Measurements from ENCODE around the gene CSDE1. TPM values are rescaled to one million over a fixed set of nuclear protein-coding genes. Genes with fewer than 3 reads are reported as not detected.
A peak's percentile ranks its signal among the peaks of the same experiment; 100 is the strongest.

CSDE1 gene
- total and polyA plus RNA-seq, 3 experiments from 2014 or later: 357 to 513 (median 481) TPM

DNA sequence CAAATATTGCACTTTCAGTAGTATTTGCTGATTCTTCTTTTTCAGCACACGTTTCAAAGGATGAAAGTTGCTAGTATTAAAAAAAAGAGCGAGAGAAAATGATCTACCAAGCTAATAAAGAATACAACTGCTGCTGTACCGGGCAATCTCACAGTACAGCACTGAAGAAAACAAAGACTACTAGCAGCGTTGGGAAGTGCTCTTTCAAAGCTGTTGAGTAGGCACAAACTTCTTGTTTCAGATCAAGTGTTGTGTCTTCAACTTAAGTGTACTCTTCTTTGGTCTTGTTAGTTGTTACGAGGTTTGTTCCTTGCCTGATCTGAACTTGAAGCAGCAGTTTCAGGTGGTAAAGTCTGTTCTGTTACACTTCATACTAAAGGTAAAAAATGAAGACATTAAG lies 7.9 kb downstream of the CSDE1 start:
- no peaks in the 10 kb centered on the region for H3K9me3 Mint-ChIP-seq
- Histone ChIP-seq H3K4me1 (ENCODE audit: insufficient read depth, low read length) (peaks cover 79% of the 10 kb centered on the region), H3K9me3 (ENCODE audit: low read length) (no peaks in the 10 kb centered on the region), H3K4me3 (ENCODE audit: low read length) (no peak overlapping the region), H3K36me3 (ENCODE audit: insufficient read depth, low read length) (peaks cover 41% of the 10 kb centered on the region), H3K27me3 (ENCODE audit: insufficient read depth, low read length, poor library complexity, severe bottlenecking) (no peaks in the 10 kb centered on the region), H3K27ac (ENCODE audit: low read depth, low read length) (no peak overlapping the region)
- peaks cover 0 to 58% (median 17%) of the 10 kb centered on the region in 3 donors for H3K36me3 Mint-ChIP-seq
- peaks cover 92 to 97% (median 97%) of the 10 kb centered on the region in 3 donors for H3K4me1 Mint-ChIP-seq
- DNase-seq: no peak
- peak overlapping the region in 3 of 7 donors; percentile 9 to 19 (median 10) for H3K4me3 Mint-ChIP-seq
- ChIA-PET POLR2A (interaction anchor here (0.6 kb wide), 1 partner anchor 141 kb away, joined by 3 read pairs; no protein-coding TSS in a partner anchor), CTCF (no interaction called here)
- H3K27ac Mint-ChIP-seq: peak overlapping the region in 3 of 8 donors; percentile 17 to 21 (median 17)
- H3K27me3 Mint-ChIP-seq: no peaks in the 10 kb centered on the region

- CTCF ChIA-PET: interaction anchor here (0.6 kb wide), 1 partner anchor 9 kb away, joined by 3 read pairs; no protein-coding TSS in a partner anchor
These were observed 11.2 kb downstream of the CSDE1 start for GRCh38 chr1:114746450-114747121.

DNA sequence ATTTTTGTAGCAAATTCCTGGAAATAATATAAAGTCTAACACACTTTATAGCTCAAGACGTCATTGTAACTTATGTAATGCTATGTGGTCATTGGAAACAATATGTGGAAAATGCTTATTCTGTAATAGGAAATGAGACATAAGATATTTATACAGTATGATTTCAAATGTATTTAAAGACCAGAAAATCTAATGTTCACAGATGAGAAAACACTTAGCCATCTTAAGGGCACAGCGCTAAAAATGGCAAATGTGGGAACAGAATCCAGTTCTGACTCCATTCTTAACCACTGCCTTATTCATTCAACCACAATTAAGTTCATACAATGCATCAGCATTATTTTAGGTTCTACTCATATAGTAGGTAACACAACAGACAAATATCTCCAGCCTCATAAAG lies 12.5 kb downstream of the CSDE1 start:
- no peaks in the 10 kb centered on the region for H3K27me3 Mint-ChIP-seq
- peaks cover 0 to 88% (median 26%) of the 10 kb centered on the region in 3 donors for H3K36me3 Mint-ChIP-seq
- Histone ChIP-seq H3K27ac (ENCODE audit: low read depth, low read length) (no peak overlapping the region), H3K4me3 (ENCODE audit: low read length) (no peak overlapping the region), H3K9me3 (ENCODE audit: low read length) (no peaks in the 10 kb centered on the region), H3K4me1 (ENCODE audit: insufficient read depth, low read length) (peaks cover 39% of the 10 kb centered on the region), H3K36me3 (ENCODE audit: insufficient read depth, low read length) (peaks cover 36% of the 10 kb centered on the region), H3K27me3 (ENCODE audit: insufficient read depth, low read length, poor library complexity, severe bottlenecking) (no peaks in the 10 kb centered on the region)
- ChIA-PET POLR2A (no interaction called here), CTCF (no interaction called here)
- peak overlapping the region in 2 of 7 donors; percentile 32 to 37 for H3K4me3 Mint-ChIP-seq
- no peaks in the 10 kb centered on the region for H3K9me3 Mint-ChIP-seq
- H3K27ac Mint-ChIP-seq: peak overlapping the region in 4 of 8 donors; percentile 13 to 44 (median 26)
- no peak for DNase-seq
- peaks cover 86 to 95% (median 94%) of the 10 kb centered on the region in 3 donors for H3K4me1 Mint-ChIP-seq

More at GRCh38 chr1:114746450-114747121, 11.2 kb downstream of the CSDE1 start:
- Mint-ChIP-seq H3K4me3 (peak overlapping the region in 3 of 7 donors; percentile 1 to 13 (median 7)), H3K27me3 (no peaks in the 10 kb centered on the region), H3K4me1 (peaks cover 88 to 95% (median 94%) of the 10 kb centered on the region in 3 donors), H3K36me3 (peaks cover 0 to 84% (median 24%) of the 10 kb centered on the region in 3 donors), H3K27ac (peak overlapping the region in 4 of 8 donors; percentile 4 to 54 (median 24)), H3K9me3 (no peaks in the 10 kb centered on the region)
- Histone ChIP-seq H3K36me3 (ENCODE audit: insufficient read depth, low read length) (peaks cover 41% of the 10 kb centered on the region), H3K4me1 (ENCODE audit: insufficient read depth, low read length) (peaks cover 52% of the 10 kb centered on the region), H3K27me3 (ENCODE audit: insufficient read depth, low read length, poor library complexity, severe bottlenecking) (no peaks in the 10 kb centered on the region), H3K27ac (ENCODE audit: low read depth, low read length) (no peak overlapping the region), H3K4me3 (ENCODE audit: low read length) (no peak overlapping the region), H3K9me3 (ENCODE audit: low read length) (no peaks in the 10 kb centered on the region)
- POLR2A ChIA-PET: no interaction called here
- DNase-seq: no peak

DNA sequence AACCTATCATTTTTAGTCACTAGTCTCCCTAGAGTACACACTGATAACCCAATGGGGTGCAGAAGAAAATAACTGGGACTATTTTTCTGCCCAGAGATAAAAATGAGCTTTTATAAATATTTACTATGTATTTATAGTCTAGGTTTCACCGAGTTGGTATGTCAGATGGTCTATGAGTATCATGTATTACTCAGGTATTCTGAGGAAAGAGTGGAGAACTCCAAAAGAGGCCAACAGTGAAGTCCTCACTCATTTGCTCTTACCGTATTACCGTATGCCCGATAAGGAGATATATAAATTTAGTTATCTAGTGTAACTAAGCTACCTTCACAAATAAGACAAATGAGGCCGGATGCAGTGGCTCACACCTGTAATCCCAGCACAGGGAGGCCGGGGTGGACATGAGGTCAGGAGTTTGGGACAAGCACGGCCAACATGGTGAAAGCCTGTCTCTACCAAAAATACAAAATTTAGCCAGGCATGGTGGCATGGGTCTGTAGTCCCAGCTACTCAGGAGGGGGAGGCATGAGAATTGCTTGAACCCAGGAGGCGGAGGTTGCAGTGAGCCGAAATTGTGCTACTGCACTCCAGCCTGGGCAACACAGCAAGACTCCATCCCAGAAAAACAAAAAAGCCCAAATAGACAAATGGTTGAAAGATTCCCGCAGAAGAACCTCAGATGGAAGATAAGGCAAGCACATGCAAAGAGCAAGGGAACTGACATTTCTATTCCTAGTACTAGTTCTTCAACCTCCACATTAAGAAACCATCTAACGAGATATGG lies 15.6 kb downstream of the CSDE1 start:
- Mint-ChIP-seq H3K4me3 (peak overlapping the region in 1 of 7 donors; percentile 23), H3K27me3 (no peaks in the 10 kb centered on the region), H3K4me1 (peaks cover 69 to 79% (median 73%) of the 10 kb centered on the region in 3 donors), H3K36me3 (peaks cover 0 to 83% (median 11%) of the 10 kb centered on the region in 3 donors), H3K27ac (peak overlapping the region in 2 of 8 donors; percentile 38 to 58), H3K9me3 (no peaks in the 10 kb centered on the region)
- no peak overlapping the region for H3K4me3 ChIP-seq (ENCODE audit: low read length)
- H3K27ac ChIP-seq (ENCODE audit: low read depth, low read length): no peak overlapping the region
- H3K4me1 ChIP-seq (ENCODE audit: insufficient read depth, low read length): peaks cover 20% of the 10 kb centered on the region
- H3K36me3 ChIP-seq (ENCODE audit: insufficient read depth, low read length): peaks cover 32% of the 10 kb centered on the region
- H3K9me3 ChIP-seq (ENCODE audit: low read length): no peaks in the 10 kb centered on the region
- no peaks in the 10 kb centered on the region for H3K27me3 ChIP-seq (ENCODE audit: insufficient read depth, low read length, poor library complexity, severe bottlenecking)
- ChIA-PET POLR2A (no interaction called here), CTCF (interaction anchor here (1.2 kb wide), 1 partner anchor 24 kb away, joined by 3 read pairs; no protein-coding TSS in a partner anchor)
- DNase-seq: no peak

DNA sequence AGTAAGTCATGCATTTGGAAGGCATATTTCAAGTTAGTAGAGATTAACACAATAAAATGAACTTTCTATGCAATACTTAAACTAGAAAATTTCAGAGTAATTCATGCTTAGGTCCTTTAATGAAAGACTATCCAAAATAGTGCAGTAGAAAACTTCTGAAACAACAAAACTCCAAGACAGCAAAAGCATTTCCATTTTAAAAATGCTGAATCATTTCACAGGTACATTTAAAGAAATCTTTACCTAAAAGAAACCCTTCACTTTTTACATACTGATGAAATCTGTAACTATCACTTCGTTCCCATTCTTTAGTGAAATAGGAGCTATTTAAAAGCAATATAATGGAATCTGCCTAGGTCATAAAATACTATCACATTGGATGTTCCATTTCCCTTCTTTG lies 17.5 kb downstream of the CSDE1 start:
- Mint-ChIP-seq H3K27me3 (no peaks in the 10 kb centered on the region), H3K36me3 (peaks cover 9 to 82% (median 21%) of the 10 kb centered on the region in 3 donors), H3K4me1 (peaks cover 53 to 72% (median 67%) of the 10 kb centered on the region in 3 donors), H3K9me3 (no peaks in the 10 kb centered on the region), H3K4me3 (no peak overlapping the region), H3K27ac (peak overlapping the region in 2 of 8 donors; percentile 20)
- ChIA-PET CTCF (no interaction called here), POLR2A (interaction anchor here (0.6 kb wide), 1 partner anchor 103 kb away, joined by 3 read pairs; no protein-coding TSS in a partner anchor)
- Histone ChIP-seq H3K4me1 (ENCODE audit: insufficient read depth, low read length) (peaks cover 9% of the 10 kb centered on the region), H3K27ac (ENCODE audit: low read depth, low read length) (no peak overlapping the region), H3K27me3 (ENCODE audit: insufficient read depth, low read length, poor library complexity, severe bottlenecking) (no peaks in the 10 kb centered on the region), H3K36me3 (ENCODE audit: insufficient read depth, low read length) (peaks cover 38% of the 10 kb centered on the region), H3K9me3 (ENCODE audit: low read length) (no peaks in the 10 kb centered on the region), H3K4me3 (ENCODE audit: low read length) (no peak overlapping the region)
- DNase-seq: no peak

DNA sequence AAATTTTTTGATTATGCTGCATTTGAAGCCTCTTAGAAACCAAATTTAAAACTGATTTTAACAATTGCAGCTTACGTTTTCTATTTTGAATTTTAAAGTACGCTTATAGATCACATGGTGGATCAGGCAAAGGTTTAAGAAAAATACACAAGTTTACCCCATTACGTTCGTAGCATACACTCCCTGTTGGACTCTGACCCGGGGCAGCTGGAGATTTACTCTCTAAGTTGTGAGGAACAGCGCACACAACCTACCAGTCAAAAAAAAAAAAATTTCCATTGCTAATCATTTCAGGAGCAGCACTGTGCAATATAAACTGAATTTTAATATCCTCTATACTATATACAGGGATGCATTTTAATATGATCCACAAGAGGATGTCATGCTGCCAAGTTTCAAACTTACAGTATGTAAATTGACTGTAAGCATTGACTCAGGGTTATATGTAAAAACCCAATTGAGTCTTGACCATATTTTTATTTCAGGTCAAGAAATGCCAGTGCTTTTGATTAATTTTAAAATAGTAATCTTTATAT lies 20.4 kb downstream of the CSDE1 start:
- H3K36me3 ChIP-seq (ENCODE audit: insufficient read depth, low read length): peaks cover 63% of the 10 kb centered on the region
- H3K9me3 ChIP-seq (ENCODE audit: low read length): no peaks in the 10 kb centered on the region
- H3K27me3 Mint-ChIP-seq: no peaks in the 10 kb centered on the region
- H3K4me1 Mint-ChIP-seq: peaks cover 31 to 45% (median 39%) of the 10 kb centered on the region in 3 donors
- H3K4me3 ChIP-seq (ENCODE audit: low read length): no peak overlapping the region
- DNase-seq: no peak
- H3K27ac ChIP-seq (ENCODE audit: low read depth, low read length): no peak overlapping the region
- peaks cover 9 to 87% (median 25%) of the 10 kb centered on the region in 3 donors for H3K36me3 Mint-ChIP-seq
- no peaks in the 10 kb centered on the region for H3K27me3 ChIP-seq (ENCODE audit: insufficient read depth, low read length, poor library complexity, severe bottlenecking)
- H3K9me3 Mint-ChIP-seq: no peaks in the 10 kb centered on the region
- ChIA-PET POLR2A (no interaction called here), CTCF (no interaction called here)
- H3K4me1 ChIP-seq (ENCODE audit: insufficient read depth, low read length): no peaks in the 10 kb centered on the region
- H3K4me3 Mint-ChIP-seq: no peak overlapping the region
- peak overlapping the region in 2 of 8 donors; percentile 32 to 66 for H3K27ac Mint-ChIP-seq

GRCh38 chr1:114735479-114735878 lies 22.3 kb downstream of the CSDE1 start:
- H3K36me3 ChIP-seq (ENCODE audit: insufficient read depth, low read length): peaks cover 80% of the 10 kb centered on the region
- no peak for DNase-seq
- Mint-ChIP-seq H3K4me3 (no peak overlapping the region), H3K27ac (peak overlapping the region in 1 of 8 donors; percentile 62), H3K9me3 (no peaks in the 10 kb centered on the region), H3K4me1 (peaks cover 22 to 33% (median 27%) of the 10 kb centered on the region in 3 donors), H3K36me3 (peaks cover 9 to 88% (median 26%) of the 10 kb centered on the region in 3 donors), H3K27me3 (no peaks in the 10 kb centered on the region)
- no peaks in the 10 kb centered on the region for H3K27me3 ChIP-seq (ENCODE audit: insufficient read depth, low read length, poor library complexity, severe bottlenecking)
- no peaks in the 10 kb centered on the region for H3K9me3 ChIP-seq (ENCODE audit: low read length)
- CTCF ChIA-PET: no interaction called here
- POLR2A ChIA-PET: no interaction called here
- H3K4me1 ChIP-seq (ENCODE audit: insufficient read depth, low read length): no peaks in the 10 kb centered on the region
- no peak overlapping the region for H3K27ac ChIP-seq (ENCODE audit: low read depth, low read length)
- no peak overlapping the region for H3K4me3 ChIP-seq (ENCODE audit: low read length)

All from CD8-positive, alpha-beta memory T cell (primary cell).